SU-DHL-6 (cell line): Measurements from ENCODE around the gene FUOM.

ENCODE experiments used
- CTCF ChIP-seq: fragments of 200-600 bp; sonication (generic); IDR thresholded peaks from one replicate; pipeline ENCODE4 v1.5.1; 2017; ENCODE audit warnings: antibody characterized with exemption, mild to moderate bottlenecking, low read length, moderate library complexity; ENCODE audit not compliant: insufficient read depth, poor library complexity, severe bottlenecking
- EZH2phosphoT487 ChIP-seq: fragments of 200-600 bp; sonication (generic), shearing (Covaris generic); conservative IDR thresholded peaks from 2 replicates; pipeline ENCODE4 v1.6.1; 2018; ENCODE audit warnings: mild to moderate bottlenecking, antibody characterized with exemption, low read length, moderate library complexity, mixed read lengths

DNA sequence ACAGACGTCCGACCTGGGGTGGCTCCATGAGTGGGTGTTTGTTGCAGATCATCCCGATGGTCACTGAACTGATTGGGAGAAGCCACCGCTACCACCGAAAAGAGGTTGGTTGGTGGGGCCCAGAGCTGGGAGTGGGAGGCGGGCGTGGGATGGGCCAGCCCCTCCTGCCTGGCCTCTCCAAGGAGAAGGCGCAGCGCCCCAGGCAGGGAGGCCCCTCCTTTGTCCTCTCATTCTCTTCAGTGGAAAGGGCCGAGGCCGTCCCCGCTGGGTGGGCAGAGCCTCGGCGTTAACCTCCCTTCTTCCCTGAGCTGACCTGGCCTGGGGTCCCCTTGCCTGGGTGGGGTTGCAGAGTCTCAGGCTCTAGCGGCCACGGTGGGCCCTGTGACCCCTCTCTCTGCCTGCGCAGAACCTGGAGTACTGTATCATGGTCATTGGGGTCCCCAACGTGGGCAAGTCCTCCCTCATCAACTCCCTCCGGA, 41.3 kb upstream of the FUOM start:
- TF ChIP-seq CTCF, result no peak
- TF ChIP-seq EZH2phosphoT487, result no peak
